ENCODE results near the gene OR2Z1. TPM values are rescaled to one million over a fixed set of nuclear protein-coding genes. Genes with fewer than 3 reads are reported as not detected.

Gene OR2Z1
- total RNA-seq, result not detected in 2 replicates

GRCh38 chr19:8721334-8721733, at the start of gene OR2Z1:
TSS of gene OR2Z1 (plus strand) at chr19:8721634. CDS start at chr19:8731029, 9,395 bp downstream.

GRCh38 chr19:8698433-8699063, 22.9 kb upstream of the OR2Z1 start, which contains the start of gene ACTL9:
TSS of gene ACTL9 (minus strand) at chr19:8698795. CDS start at chr19:8698701, 94 bp downstream.

Other genes with a start within 250 kb of the OR2Z1 start
- gene PRAM1, start 219.0 kb upstream of the OR2Z1 start, total RNA-seq, result not detected in 2 replicates
- gene ZNF414, start 207.5 kb upstream of the OR2Z1 start, total RNA-seq, result 3.5 and 3.7 TPM in 2 replicates
- gene MYO1F, start 144.2 kb upstream of the OR2Z1 start, total RNA-seq, result 0.15 and 1.0 TPM in 2 replicates
- gene ADAMTS10, start 110.9 kb upstream of the OR2Z1 start, total RNA-seq, result 3.0 and 3.7 TPM in 2 replicates
- not detected in 2 replicates for gene NFILZ, start 91.0 kb upstream of the OR2Z1 start, total RNA-seq
- not detected in 2 replicates for gene ACTL9, start 22.8 kb upstream of the OR2Z1 start, total RNA-seq
- gene ZNF558, start 110.7 kb downstream of the OR2Z1 start, total RNA-seq, result 12.4 and 14.9 TPM in 2 replicates
- gene MBD3L1, start 110.7 kb downstream of the OR2Z1 start, total RNA-seq, result not detected in 2 replicates

Data from bronchus fibroblast of lung (primary cell).